ENCODE measurements around the gene STX10.

STX10 gene

DNA sequence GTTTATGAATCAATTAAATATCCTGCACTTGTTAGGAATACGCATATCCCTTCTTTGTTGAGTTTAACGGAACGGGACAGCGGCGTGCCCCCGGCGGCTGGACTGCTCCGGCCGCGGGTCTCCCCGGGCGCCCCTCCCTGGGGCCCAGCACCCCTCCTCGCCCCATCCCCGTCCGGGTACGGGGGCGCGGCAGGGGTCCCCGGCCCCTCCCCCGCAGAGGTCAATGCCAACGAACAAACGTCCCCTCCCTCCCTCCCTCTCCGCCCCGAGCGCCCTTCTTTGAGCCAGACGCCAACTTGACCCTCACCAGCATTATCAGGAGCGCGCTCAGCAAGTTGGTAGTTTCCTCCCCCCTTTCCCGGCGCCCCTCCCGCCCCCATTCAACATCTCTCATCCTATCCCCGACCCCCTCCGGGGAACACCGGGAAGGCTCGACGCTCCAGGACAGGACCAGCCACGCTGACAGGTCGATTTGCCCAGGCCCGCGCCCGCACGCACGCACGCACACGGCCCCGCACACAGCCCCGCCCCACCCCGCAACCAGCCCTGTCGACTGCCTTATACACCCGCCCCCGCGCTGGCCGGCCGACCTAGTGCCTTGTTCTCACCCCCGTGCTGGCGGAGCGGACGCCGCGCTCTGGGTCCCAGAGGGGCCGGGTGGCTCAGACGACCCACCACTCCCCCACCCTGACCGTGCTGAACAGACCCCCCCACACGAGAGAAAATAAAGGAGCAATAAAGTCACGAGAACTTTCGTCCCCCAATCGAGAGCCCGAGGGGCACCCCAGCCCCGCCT lies 52.5 kb downstream of the STX10 start:
- DNase-seq (ENCODE audit: low read depth), result no peak
- H3K4me3 ChIP-seq (ENCODE audit: control insufficient read depth, low read depth, low read length), result no peak overlapping the region

DNA sequence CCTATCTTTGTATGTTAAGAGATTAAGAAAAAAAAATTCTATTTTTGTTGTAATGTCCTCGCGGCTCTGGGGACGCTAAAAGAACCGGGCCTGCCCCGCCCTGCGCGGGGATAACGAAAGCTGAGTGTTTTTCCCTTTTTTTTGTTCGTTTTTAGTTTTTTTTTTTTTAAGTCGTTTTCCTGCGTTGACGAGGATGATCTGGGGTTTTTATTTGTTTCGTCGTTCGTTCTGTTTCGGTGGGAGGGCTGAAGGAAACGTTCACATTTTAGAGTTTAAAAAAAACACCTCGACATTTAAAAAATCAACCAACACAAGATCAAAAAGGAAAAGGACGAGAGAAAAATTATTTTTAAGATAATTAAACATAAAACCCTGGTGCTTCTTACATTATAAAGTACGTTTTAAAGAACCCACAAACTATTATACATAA lies 53.1 kb downstream of the STX10 start:
- no peak overlapping the region for H3K4me3 ChIP-seq (ENCODE audit: control insufficient read depth, low read depth, low read length)
- DNase-seq (ENCODE audit: low read depth), result no peak
- TF ChIP-seq, protein P1, sequence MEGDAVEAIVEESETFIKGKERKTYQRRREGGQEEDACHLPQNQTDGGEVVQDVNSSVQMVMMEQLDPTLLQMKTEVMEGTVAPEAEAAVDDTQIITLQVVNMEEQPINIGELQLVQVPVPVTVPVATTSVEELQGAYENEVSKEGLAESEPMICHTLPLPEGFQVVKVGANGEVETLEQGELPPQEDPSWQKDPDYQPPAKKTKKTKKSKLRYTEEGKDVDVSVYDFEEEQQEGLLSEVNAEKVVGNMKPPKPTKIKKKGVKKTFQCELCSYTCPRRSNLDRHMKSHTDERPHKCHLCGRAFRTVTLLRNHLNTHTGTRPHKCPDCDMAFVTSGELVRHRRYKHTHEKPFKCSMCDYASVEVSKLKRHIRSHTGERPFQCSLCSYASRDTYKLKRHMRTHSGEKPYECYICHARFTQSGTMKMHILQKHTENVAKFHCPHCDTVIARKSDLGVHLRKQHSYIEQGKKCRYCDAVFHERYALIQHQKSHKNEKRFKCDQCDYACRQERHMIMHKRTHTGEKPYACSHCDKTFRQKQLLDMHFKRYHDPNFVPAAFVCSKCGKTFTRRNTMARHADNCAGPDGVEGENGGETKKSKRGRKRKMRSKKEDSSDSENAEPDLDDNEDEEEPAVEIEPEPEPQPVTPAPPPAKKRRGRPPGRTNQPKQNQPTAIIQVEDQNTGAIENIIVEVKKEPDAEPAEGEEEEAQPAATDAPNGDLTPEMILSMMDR (IDR thresholded peaks at IDR 0.05; ENCODE audit: control insufficient read depth, insufficient read depth, low read depth, low read length, missing control alignments), result no peak

More for the DNA sequence above, 52.5 kb downstream of the STX10 start:
- TF ChIP-seq, protein P1 (IDR thresholded peaks at IDR 0.05; ENCODE audit: control insufficient read depth, insufficient read depth, low read depth, low read length, missing control alignments), result no peak

DNA sequence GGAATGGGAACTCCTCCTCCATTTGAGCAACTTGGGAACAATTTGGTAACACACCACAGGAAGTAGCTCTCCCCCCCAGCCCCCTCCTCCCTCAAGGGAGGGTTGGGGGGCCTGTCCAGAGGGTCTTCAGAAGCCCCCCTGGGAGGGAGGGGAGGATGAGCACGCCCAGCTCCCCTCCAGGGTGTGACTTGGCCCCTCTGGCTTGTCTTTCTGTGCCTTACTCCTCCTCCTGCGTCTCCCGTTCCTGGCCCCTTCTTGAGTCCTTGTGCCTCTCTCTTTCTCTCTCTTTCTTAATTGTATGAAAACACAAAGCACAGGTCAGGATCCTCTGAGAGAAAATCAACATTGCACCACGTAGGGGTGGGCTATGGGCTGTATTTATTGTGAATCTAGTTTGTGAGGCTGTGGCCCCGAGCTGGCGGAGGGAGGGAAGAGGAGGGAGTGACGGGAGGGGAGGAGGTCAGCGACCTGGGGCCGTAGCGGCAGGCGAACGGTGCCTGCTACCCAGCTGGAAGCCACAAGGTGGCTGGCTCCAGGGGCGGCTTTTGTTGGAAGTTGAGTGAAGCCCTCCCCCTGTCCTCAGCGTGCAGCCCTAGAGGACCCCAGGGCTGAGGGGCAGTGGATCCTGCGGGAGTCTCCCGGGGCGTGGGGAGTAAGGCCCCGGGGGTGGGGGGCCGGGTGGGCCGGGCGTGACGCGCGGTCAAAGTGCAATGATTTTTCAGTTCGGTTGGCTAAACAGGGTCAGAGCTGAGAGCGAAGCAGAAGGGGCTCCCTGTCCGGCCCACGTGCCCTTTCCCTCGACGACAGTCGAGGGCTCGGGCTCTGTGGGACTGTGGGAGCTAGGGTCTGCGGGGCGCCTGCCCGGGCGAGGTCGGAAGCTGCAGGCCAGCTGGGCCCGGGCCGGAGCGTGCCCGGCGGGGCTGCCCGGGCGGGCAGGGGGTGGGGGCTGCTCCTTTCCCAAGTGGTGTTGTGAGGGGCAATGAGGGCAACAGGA lies 53.9 kb downstream of the STX10 start:
- DNase-seq (ENCODE audit: low read depth), result no peak
- TF ChIP-seq, protein P1 (IDR thresholded peaks at IDR 0.05; ENCODE audit: control insufficient read depth, insufficient read depth, low read depth, low read length, missing control alignments), result no peak
- no peak overlapping the region for H3K4me3 ChIP-seq (ENCODE audit: control insufficient read depth, low read depth, low read length)

- H3K4me3 ChIP-seq (ENCODE audit: control insufficient read depth, low read depth, low read length), result no peak overlapping the region
- no peak for DNase-seq (ENCODE audit: low read depth)
- TF ChIP-seq, protein P1 (IDR thresholded peaks at IDR 0.05; ENCODE audit: control insufficient read depth, insufficient read depth, low read depth, low read length, missing control alignments), result no peak
Observed at GRCh38 chr19:13095393-13095784, 54.8 kb downstream of the STX10 start.

- TF ChIP-seq, protein P1 (IDR thresholded peaks at IDR 0.05; ENCODE audit: control insufficient read depth, insufficient read depth, low read depth, low read length, missing control alignments), result no peak
- no peak for DNase-seq (ENCODE audit: low read depth)
- no peak overlapping the region for H3K4me3 ChIP-seq (ENCODE audit: control insufficient read depth, low read depth, low read length)
Observed at GRCh38 chr19:13094771-13095392, 55.3 kb downstream of the STX10 start.

DNA sequence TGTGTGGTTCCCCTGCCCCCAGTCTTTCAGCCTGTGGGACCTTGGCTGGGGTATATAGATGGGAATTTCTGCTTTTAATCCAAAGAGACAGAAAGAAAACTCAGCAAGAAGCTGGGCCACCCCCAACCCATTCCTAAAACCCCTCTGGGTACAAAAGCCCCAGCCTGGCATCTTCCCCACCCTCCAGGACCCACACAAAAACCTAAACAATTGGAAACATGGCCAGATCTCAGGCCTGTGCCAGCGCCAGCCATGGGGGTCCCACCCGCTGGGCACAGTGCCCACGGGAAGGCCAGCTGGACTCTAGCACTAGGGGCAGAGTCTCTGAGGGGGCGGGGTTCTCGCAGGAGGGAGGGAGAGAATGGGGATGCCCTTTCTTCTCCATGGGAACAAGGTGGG lies 56.1 kb downstream of the STX10 start:
- no peak for DNase-seq (ENCODE audit: low read depth)
- no peak overlapping the region for H3K4me3 ChIP-seq (ENCODE audit: control insufficient read depth, low read depth, low read length)
- TF ChIP-seq, protein P1 (IDR thresholded peaks at IDR 0.05; ENCODE audit: control insufficient read depth, insufficient read depth, low read depth, low read length, missing control alignments), result no peak

All from AG09309 (cell line).